SK-N-MC (cell line): Measurements from ENCODE around the gene RIN3.

Source experiments
- EZH2 ChIP-seq: fragments of 200-600 bp; sonication (generic); IDR thresholded peaks from one replicate; pipeline ENCODE4 v1.6.1; 2017; ENCODE audit warnings: antibody characterized with exemption
- FOXP2 ChIP-seq: optimal IDR thresholded peaks from 2 replicates; pipeline ENCODE3; 2011; ENCODE audit warnings: mild to moderate bottlenecking, moderate library complexity; ENCODE audit not compliant: insufficient read depth; ENCODE audit errors: extremely low read length, control extremely low read depth
- POLR2AphosphoS5 ChIP-seq: IDR thresholded peaks from 2 replicates; pipeline ENCODE4 v1.6.1; 2012; ENCODE audit warnings: mild to moderate bottlenecking, low read depth, low read length, borderline replicate concordance

- TF ChIP-seq POLR2AphosphoS5 = no peak
- TF ChIP-seq EZH2 = no peak
- TF ChIP-seq FOXP2 = no peak
These were observed 112.5 kb downstream of the RIN3 start for GRCh38 chr14:92626041-92626440.
